Omental fat pad (tissue), 4 donors: Measurements from ENCODE around the gene PRRC2A. TPM values are rescaled to one million over a fixed set of nuclear protein-coding genes. Genes with fewer than 3 reads are reported as not detected.

Experiments used
- ATAC-seq: fragments of 150-250 bp; one replicate; pipeline ENCODE4 v1.9.1; 2016; ENCODE audit warnings: mild to moderate bottlenecking, moderate library complexity; ENCODE audit not compliant: low FRiP score
- DNase-seq: peaks from one replicate; pipeline ENCODE4 v3.0.0-alpha.2; 2019; ENCODE audit warnings: low spot score
- CTCF ChIP-seq, 3 donors: fragments of 450-650 bp; IDR thresholded peaks; one replicate each; pipeline ENCODE4 v1.5.1; 2016 to 2017; ENCODE audit warnings: antibody characterized with exemption in 3 of 3, mild to moderate bottlenecking in 3 of 3, moderate library complexity in 2 of 3
- small RNA-seq: library from RNA; depleted of rRNA; stranded (forward); fragments of <200 nt; gene quantifications from one replicate; pipeline ENCODE3, GENCODE V24; 2016
- total RNA-seq, 4 donors: library from RNA; depleted of rRNA; stranded (reverse); fragments of >200 nt; gene quantifications; one replicate each; pipeline ENCODE4 v1.1.0, GENCODE V29; 2016

The PRRC2A gene
- total RNA-seq, 4 donors from 2014 or later: 44.8 to 111 (median 65.4) TPM

DNA sequence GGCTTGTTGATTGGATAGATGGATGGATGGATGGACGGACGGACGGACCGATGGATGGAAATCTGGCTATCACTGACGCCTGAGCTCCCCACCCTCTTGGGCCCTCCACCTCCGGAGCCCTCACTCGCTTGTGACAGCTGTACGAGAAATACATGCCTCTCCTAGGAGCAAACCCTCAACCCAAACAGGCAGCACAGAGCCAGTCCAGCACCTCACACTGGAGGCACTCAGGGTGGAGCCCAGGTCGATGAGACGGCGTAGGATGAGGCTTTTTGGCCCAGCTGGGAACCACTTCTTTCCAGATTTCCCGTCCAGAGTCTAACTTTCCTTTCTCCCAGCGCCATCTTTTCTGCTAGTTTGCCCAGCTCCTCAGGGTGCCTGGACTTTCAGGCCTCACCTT lies 63.1 kb downstream of the PRRC2A start:
- TF ChIP-seq CTCF (IDR thresholded peaks at IDR 0.05): no peak
- ATAC-seq: no peak
- no peak for DNase-seq

- DNase-seq (no peak), ATAC-seq (no peak)
- no peak for TF ChIP-seq CTCF (IDR thresholded peaks at IDR 0.05)
Observed at GRCh38 chr6:31686483-31686882, 66.0 kb downstream of the PRRC2A start.

GRCh38 chr6:31687321-31687720 lies 66.8 kb downstream of the PRRC2A start:
- ATAC-seq: no peak

More at GRCh38 chr6:31687321-31687720, 66.8 kb downstream of the PRRC2A start:
- no peak for TF ChIP-seq CTCF (IDR thresholded peaks at IDR 0.05)
- DNase-seq: no peak

Small RNAs within 50 kb of the gene (small RNA-seq; reads per million reads assigned to genes)
- not detected for gene MIR6832
- gene RF00019: not detected
- gene SNORA38: 7.0 reads per million, percentile 83 among the genes with 10 or more reads in this experiment
- gene UQCRHP1: not detected

Other genes starting within 250 kb of the PRRC2A start
- 10 to 100 TPM; 13.7 to 18.0 (median 16.6) TPM for gene MICA, start 217.1 kb upstream of the PRRC2A start, total RNA-seq
- gene MICB, start 122.6 kb upstream of the PRRC2A start, total RNA-seq: 1 to 10 TPM; 3.3 to 5.8 (median 5.8) TPM
- gene MCCD1, start 91.8 kb upstream of the PRRC2A start, total RNA-seq: not detected
- gene DDX39B, start 78.7 kb upstream of the PRRC2A start, total RNA-seq: 100 to 1,000 TPM; 244 to 322 (median 271) TPM
- 1 to 10 TPM in 2 of 4 donors, under 1 TPM in 1, not detected in 1; 0.74 to 2.6 (median 2.4) TPM for gene ATP6V1G2, start 74.1 kb upstream of the PRRC2A start, total RNA-seq
- gene NFKBIL1, start 73.1 kb upstream of the PRRC2A start, total RNA-seq: 10 to 100 TPM; 11.0 to 21.6 (median 16.3) TPM
- gene LTA, start 48.4 kb upstream of the PRRC2A start, total RNA-seq: not detected
- gene TNF, start 45.1 kb upstream of the PRRC2A start, total RNA-seq: 1 to 10 TPM in 1 of 4 donors, under 1 TPM in 2, not detected in 1; 0.65 to 1.5 (median 0.96) TPM
- gene LTB, start 38.3 kb upstream of the PRRC2A start, total RNA-seq: 1 to 10 TPM in 3 of 4 donors, under 1 TPM in 1; 0.72 to 5.5 (median 1.9) TPM
- gene LST1, start 34.4 kb upstream of the PRRC2A start, total RNA-seq: 10 to 100 TPM; 16.3 to 34.2 (median 19.2) TPM
- not detected for gene NCR3, start 27.7 kb upstream of the PRRC2A start, total RNA-seq
- gene AIF1, start 5.5 kb upstream of the PRRC2A start, total RNA-seq: 10 to 100 TPM; 57.3 to 95.1 (median 81.8) TPM
- gene BAG6, start 31.9 kb downstream of the PRRC2A start, total RNA-seq: 100 to 1,000 TPM; 137 to 231 (median 157) TPM
- 1 to 10 TPM; 2.4 to 5.0 (median 3.6) TPM for gene APOM, start 35.2 kb downstream of the PRRC2A start, total RNA-seq
- 10 to 100 TPM; 16.8 to 24.7 (median 21.2) TPM for gene C6orf47, start 40.1 kb downstream of the PRRC2A start, total RNA-seq
- 10 to 100 TPM in 3 of 4 donors, 1 to 10 TPM in 1; 7.1 to 23.6 (median 15.6) TPM for gene GPANK1, start 44.3 kb downstream of the PRRC2A start, total RNA-seq
- 100 to 1,000 TPM; 130 to 202 (median 184) TPM for gene CSNK2B, start 45.4 kb downstream of the PRRC2A start, total RNA-seq
- 10 to 100 TPM in 3 of 4 donors, 1 to 10 TPM in 1; 7.4 to 16.9 (median 11.3) TPM for gene LY6G5B, start 49.3 kb downstream of the PRRC2A start, total RNA-seq
- gene LY6G5C, start 60.4 kb downstream of the PRRC2A start, total RNA-seq: 1 to 10 TPM in 2 of 4 donors, under 1 TPM in 1, not detected in 1; 0.84 to 4.5 (median 1.3) TPM
- gene ABHD16A, start 82.6 kb downstream of the PRRC2A start, total RNA-seq: 10 to 100 TPM; 41.8 to 62.8 (median 57.4) TPM
- gene LY6G6F, start 86.2 kb downstream of the PRRC2A start, total RNA-seq: not detected
- not detected for gene LY6G6D, start 94.6 kb downstream of the PRRC2A start, total RNA-seq
- gene LY6G6C, start 101.0 kb downstream of the PRRC2A start, total RNA-seq: under 1 TPM in 1 of 4 donors, not detected in 3; 0.74 TPM
- gene MPIG6B, start 102.7 kb downstream of the PRRC2A start, total RNA-seq: under 1 TPM in 1 of 4 donors, not detected in 3; 0.84 TPM
- gene DDAH2, start 108.6 kb downstream of the PRRC2A start, total RNA-seq: 100 to 1,000 TPM; 103 to 148 (median 115) TPM
- gene CLIC1, start 115.8 kb downstream of the PRRC2A start, total RNA-seq: 100 to 1,000 TPM; 244 to 443 (median 336) TPM
- gene MSH5, start 119.3 kb downstream of the PRRC2A start, total RNA-seq: 10 to 100 TPM in 1 of 4 donors, 1 to 10 TPM in 3; 5.4 to 17.0 (median 7.3) TPM
- not detected for gene SAPCD1, start 141.9 kb downstream of the PRRC2A start, total RNA-seq
- 1 to 10 TPM in 1 of 4 donors, under 1 TPM in 2, not detected in 1; 0.36 to 1.6 (median 0.56) TPM for gene VWA7, start 156.6 kb downstream of the PRRC2A start, total RNA-seq
- gene VARS1, start 175.0 kb downstream of the PRRC2A start, total RNA-seq: 10 to 100 TPM; 31.6 to 47.0 (median 34.6) TPM
- gene LSM2, start 186.3 kb downstream of the PRRC2A start, total RNA-seq: 10 to 100 TPM; 19.8 to 35.1 (median 30.4) TPM
- gene HSPA1L, start 194.6 kb downstream of the PRRC2A start, total RNA-seq: 1 to 10 TPM in 3 of 4 donors, under 1 TPM in 1; 0.48 to 3.0 (median 1.9) TPM
- gene HSPA1A, start 194.8 kb downstream of the PRRC2A start, total RNA-seq: 1,000 to 10,000 TPM in 1 of 4 donors, 100 to 1,000 TPM in 3; 155 to 1,684 (median 309) TPM
- 1,000 to 10,000 TPM in 1 of 4 donors, 100 to 1,000 TPM in 3; 174 to 1,642 (median 258) TPM for gene HSPA1B, start 207.0 kb downstream of the PRRC2A start, total RNA-seq
- gene NEU1, start 242.1 kb downstream of the PRRC2A start, total RNA-seq: 10 to 100 TPM; 44.1 to 63.8 (median 55.2) TPM